ENCODE data around the gene SPPL3. TPM values are rescaled to one million over a fixed set of nuclear protein-coding genes. Genes with fewer than 3 reads are reported as not detected.

The SPPL3 gene
- total RNA-seq, 1 donor from 2014 or later: 40.3 TPM

DNA sequence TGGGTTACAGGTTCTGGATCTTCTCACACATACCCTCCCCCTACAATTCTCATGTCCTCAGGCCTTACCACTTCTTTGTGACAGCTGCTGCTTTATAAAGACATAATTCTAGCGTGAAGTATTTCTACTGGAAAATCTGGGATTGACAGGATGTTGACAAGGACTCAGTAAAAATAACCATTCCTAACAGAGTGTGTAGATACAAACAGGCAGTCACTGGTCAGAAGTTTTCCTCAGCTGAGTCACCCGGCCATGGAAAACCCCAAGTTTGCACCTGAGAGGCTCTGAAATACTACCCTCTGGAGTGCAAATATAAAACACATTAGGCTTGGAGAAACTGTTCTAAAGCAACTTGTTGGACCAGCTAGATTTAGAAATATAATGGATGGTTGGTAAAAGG lies 54.4 kb downstream of the SPPL3 start:
- CTCF ChIA-PET: interaction anchor here (1.7 kb wide), 1 partner anchor 14 kb away, joined by 4 read pairs; no protein-coding TSS in a partner anchor
- DNase-seq: no peak
- Mint-ChIP-seq H3K27me3 (no peaks in the 10 kb centered on the region), H3K9me3 (no peaks in the 10 kb centered on the region), H3K4me1 (peaks cover 73% of the 10 kb centered on the region), H3K36me3 (ENCODE audit: low read depth) (peaks cover 6% of the 10 kb centered on the region), H3K27ac (peak overlapping the region; percentile 77), H3K4me3 (peak overlapping the region; percentile 52)
- intact Hi-C loops (cut with micrococcal nuclease): loop anchor here (2.0 to 5.0 kb wide), 3 partner anchors 15 to 267 kb away; partner anchors contain the start of gene POP5
- POLR2A ChIA-PET: interaction anchor here (0.6 to 3.6 kb wide), 4 partner anchors 10 to 736 kb away, joined by 3 to 18 read pairs (median 4); no protein-coding TSS in a partner anchor
- TF ChIP-seq, protein P1, sequence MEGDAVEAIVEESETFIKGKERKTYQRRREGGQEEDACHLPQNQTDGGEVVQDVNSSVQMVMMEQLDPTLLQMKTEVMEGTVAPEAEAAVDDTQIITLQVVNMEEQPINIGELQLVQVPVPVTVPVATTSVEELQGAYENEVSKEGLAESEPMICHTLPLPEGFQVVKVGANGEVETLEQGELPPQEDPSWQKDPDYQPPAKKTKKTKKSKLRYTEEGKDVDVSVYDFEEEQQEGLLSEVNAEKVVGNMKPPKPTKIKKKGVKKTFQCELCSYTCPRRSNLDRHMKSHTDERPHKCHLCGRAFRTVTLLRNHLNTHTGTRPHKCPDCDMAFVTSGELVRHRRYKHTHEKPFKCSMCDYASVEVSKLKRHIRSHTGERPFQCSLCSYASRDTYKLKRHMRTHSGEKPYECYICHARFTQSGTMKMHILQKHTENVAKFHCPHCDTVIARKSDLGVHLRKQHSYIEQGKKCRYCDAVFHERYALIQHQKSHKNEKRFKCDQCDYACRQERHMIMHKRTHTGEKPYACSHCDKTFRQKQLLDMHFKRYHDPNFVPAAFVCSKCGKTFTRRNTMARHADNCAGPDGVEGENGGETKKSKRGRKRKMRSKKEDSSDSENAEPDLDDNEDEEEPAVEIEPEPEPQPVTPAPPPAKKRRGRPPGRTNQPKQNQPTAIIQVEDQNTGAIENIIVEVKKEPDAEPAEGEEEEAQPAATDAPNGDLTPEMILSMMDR (IDR thresholded peaks at IDR 0.05): no peak
- ATAC-seq (ENCODE audit: low read depth): no peak

DNA sequence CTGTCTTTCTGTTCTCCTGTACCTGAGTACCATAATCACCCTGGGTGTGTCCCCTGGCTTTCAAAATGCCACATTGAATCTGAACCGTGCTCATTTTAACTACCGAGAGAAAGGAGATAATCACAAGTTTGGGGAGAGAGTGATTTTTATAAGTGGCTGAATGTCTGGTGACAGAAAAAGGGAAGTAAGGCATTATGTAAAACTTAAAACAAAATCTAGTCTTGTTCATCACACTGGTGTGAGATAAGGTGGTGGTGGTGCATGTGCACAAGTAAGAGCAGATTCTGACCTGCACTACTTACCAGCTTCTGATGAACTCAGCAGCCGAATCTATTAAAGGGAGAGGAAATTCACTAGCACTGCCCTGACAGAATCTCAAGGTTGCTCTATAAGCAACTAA lies 56.3 kb downstream of the SPPL3 start:
- peaks cover 67% of the 10 kb centered on the region for H3K4me1 Mint-ChIP-seq
- peak overlapping the region; percentile 87 for H3K27ac Mint-ChIP-seq
- no peaks in the 10 kb centered on the region for H3K9me3 Mint-ChIP-seq
- no peaks in the 10 kb centered on the region for H3K27me3 Mint-ChIP-seq
- peaks cover 6% of the 10 kb centered on the region for H3K36me3 Mint-ChIP-seq (ENCODE audit: low read depth)
- ATAC-seq (ENCODE audit: low read depth) (peak; percentile 77), DNase-seq (no peak)
- ChIA-PET POLR2A (interaction anchor here (0.8 to 3.6 kb wide), 5 partner anchors 9 to 47 kb away, joined by 3 to 18 read pairs (median 4); no protein-coding TSS in a partner anchor), CTCF (interaction anchor here (0.9 to 2.2 kb wide), 3 partner anchors 9 to 124 kb away, joined by 3 to 9 read pairs (median 3); no protein-coding TSS in a partner anchor)
- intact Hi-C loops (cut with micrococcal nuclease): loop anchor here (2.0 kb wide), 1 partner anchor 13 kb away; no protein-coding TSS in a partner anchor
- H3K4me3 Mint-ChIP-seq: peak overlapping the region; percentile 56
- TF ChIP-seq, protein P1 (IDR thresholded peaks at IDR 0.05): no peak

DNA sequence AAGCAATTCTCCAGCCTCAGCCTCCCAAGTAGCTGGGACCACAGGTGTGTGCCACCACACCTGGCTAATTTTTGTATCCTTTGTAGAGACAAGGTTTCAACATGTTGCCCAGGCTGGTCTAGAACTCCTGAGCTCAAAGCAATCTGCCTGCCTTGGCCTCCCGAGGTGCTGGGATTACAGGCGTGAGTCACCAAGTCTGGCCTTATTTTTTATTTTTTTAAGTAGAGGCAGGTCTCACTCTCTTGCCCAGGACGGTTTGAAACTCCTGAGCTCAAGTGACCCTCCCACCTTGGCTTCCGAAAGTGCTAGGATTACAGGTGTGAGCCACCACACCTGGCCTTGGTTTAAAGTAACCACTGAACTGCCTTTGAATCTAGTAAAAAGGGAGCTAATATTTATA lies 56.8 kb downstream of the SPPL3 start:
- H3K9me3 Mint-ChIP-seq: no peaks in the 10 kb centered on the region
- no peak for DNase-seq
- H3K4me1 Mint-ChIP-seq: peaks cover 69% of the 10 kb centered on the region
- peak overlapping the region; percentile 87 for H3K27ac Mint-ChIP-seq
- no peaks in the 10 kb centered on the region for H3K27me3 Mint-ChIP-seq
- peaks cover 6% of the 10 kb centered on the region for H3K36me3 Mint-ChIP-seq (ENCODE audit: low read depth)
- POLR2A ChIA-PET: interaction anchor here (0.8 to 3.6 kb wide), 4 partner anchors 10 to 47 kb away, joined by 3 to 18 read pairs (median 4); no protein-coding TSS in a partner anchor
- TF ChIP-seq, protein P1 (IDR thresholded peaks at IDR 0.05): no peak
- intact Hi-C loops (cut with micrococcal nuclease): no loop called here
- ATAC-seq (ENCODE audit: low read depth): peak; percentile 16
- CTCF ChIA-PET: interaction anchor here (0.9 to 2.2 kb wide), 3 partner anchors 9 to 124 kb away, joined by 3 to 9 read pairs (median 3); no protein-coding TSS in a partner anchor
- H3K4me3 Mint-ChIP-seq: peak overlapping the region; percentile 56

DNA sequence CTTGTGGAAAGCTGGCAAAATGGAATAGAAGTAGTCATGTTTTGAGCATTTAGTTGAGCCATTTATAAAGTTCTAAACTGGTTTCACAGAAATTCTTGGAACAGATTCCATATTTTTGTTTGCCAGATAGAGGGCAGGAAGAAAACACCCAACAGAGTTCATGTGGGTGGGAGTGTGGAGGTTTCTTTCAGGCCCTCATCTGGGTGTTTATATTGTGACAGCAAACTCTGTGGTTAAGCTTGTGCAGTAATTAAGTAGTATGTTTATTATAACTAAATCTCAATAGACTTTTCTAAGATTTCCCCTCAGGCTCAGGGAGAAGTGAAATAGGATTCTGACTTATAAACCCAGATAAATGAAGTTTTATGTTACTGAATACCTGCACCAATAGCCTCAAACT lies 57.4 kb downstream of the SPPL3 start:
- ATAC-seq (ENCODE audit: low read depth) (no peak), DNase-seq (no peak)
- Mint-ChIP-seq H3K27me3 (no peaks in the 10 kb centered on the region), H3K27ac (peak overlapping the region; percentile 87), H3K4me1 (peaks cover 68% of the 10 kb centered on the region), H3K4me3 (peak overlapping the region; percentile 41), H3K36me3 (ENCODE audit: low read depth) (peaks cover 6% of the 10 kb centered on the region), H3K9me3 (no peaks in the 10 kb centered on the region)
- ChIA-PET POLR2A (interaction anchor here (0.8 to 3.6 kb wide), 2 partner anchors 12 to 40 kb away, joined by 3 to 18 read pairs; no protein-coding TSS in a partner anchor), CTCF (interaction anchor here (2.2 kb wide), 1 partner anchor 10 kb away, joined by 9 read pairs; no protein-coding TSS in a partner anchor)
- TF ChIP-seq, protein P1 (IDR thresholded peaks at IDR 0.05): no peak
- intact Hi-C loops (cut with micrococcal nuclease): no loop called here

DNA sequence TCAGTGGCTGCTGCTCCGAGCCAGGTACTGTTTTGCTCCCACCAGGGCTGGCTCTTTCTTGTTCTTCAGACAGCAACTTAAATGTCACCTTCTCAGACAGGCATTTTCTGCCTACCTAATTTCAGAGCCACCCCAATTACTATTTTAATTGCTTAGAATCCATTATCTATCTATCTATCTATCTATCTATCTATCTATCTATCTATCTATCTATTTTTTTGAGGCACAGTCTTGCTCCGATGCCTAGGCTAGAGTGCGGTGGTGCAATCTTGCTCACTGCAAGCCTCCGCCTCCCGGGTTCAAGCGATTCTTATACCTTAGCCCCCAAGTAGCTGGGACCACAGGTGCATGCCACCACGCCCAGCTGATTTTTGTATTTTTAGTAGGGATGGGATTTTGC lies 58.5 kb downstream of the SPPL3 start:
- ChIA-PET CTCF (interaction anchor here (2.2 kb wide), 1 partner anchor 11 kb away, joined by 9 read pairs; no protein-coding TSS in a partner anchor), POLR2A (interaction anchor here (0.5 kb wide), 2 partner anchors 15 to 1681 kb away, joined by 3 read pairs; partner anchors contain the start of genes KNTC1 and RSRC2)
- H3K9me3 Mint-ChIP-seq: no peaks in the 10 kb centered on the region
- H3K4me1 Mint-ChIP-seq: peaks cover 64% of the 10 kb centered on the region
- ATAC-seq (ENCODE audit: low read depth): no peak
- H3K27ac Mint-ChIP-seq: no peak overlapping the region
- H3K27me3 Mint-ChIP-seq: no peaks in the 10 kb centered on the region
- intact Hi-C loops (cut with micrococcal nuclease): no loop called here
- DNase-seq: no peak
- H3K36me3 Mint-ChIP-seq (ENCODE audit: low read depth): peaks cover 7% of the 10 kb centered on the region
- H3K4me3 Mint-ChIP-seq: no peak overlapping the region
- TF ChIP-seq, protein P1 (IDR thresholded peaks at IDR 0.05): no peak
